ES-I3 (cell line): ENCODE data around the gene ARL3.
A peak's percentile ranks its signal among the peaks of the same experiment; 100 is the strongest.
"Not testable (repeated sequence)": the region's sequence is repeated elsewhere in the genome, so short reads cannot be mapped to it uniquely, and the experiment has no call there.

Experiments
- H3K36me3 ChIP-seq: 2 replicates; pipeline ENCODE4 v1.6.1; 2013; ENCODE audit warnings: mild to moderate bottlenecking, low read length, control low read depth, moderate library complexity; ENCODE audit not compliant: insufficient read depth
- H3K4me1 ChIP-seq: 2 replicates; pipeline ENCODE4 v1.6.1; 2013; ENCODE audit warnings: mild to moderate bottlenecking, control low read depth, low read length; ENCODE audit not compliant: insufficient read depth
- H3K9ac ChIP-seq: 2 replicates; pipeline ENCODE4 v1.6.1; 2013; ENCODE audit warnings: low read depth, mild to moderate bottlenecking, low read length, moderate library complexity
- H3K9me3 ChIP-seq: 2 replicates; pipeline ENCODE4 v1.6.1; 2013; ENCODE audit warnings: mild to moderate bottlenecking, low read length, moderate library complexity; ENCODE audit not compliant: control insufficient read depth, insufficient read depth

ARL3 gene

GRCh38 chr10:102744374-102745051, 30.3 kb upstream of the ARL3 start:
- no peaks in the 10 kb centered on the region for H3K9me3 ChIP-seq
- H3K9ac ChIP-seq, result peak overlapping the region; percentile 74
- peaks cover 6% of the 10 kb centered on the region; the same call in 1 of the 2 replicates for H3K4me1 ChIP-seq
- no peaks in the 10 kb centered on the region for H3K36me3 ChIP-seq

DNA sequence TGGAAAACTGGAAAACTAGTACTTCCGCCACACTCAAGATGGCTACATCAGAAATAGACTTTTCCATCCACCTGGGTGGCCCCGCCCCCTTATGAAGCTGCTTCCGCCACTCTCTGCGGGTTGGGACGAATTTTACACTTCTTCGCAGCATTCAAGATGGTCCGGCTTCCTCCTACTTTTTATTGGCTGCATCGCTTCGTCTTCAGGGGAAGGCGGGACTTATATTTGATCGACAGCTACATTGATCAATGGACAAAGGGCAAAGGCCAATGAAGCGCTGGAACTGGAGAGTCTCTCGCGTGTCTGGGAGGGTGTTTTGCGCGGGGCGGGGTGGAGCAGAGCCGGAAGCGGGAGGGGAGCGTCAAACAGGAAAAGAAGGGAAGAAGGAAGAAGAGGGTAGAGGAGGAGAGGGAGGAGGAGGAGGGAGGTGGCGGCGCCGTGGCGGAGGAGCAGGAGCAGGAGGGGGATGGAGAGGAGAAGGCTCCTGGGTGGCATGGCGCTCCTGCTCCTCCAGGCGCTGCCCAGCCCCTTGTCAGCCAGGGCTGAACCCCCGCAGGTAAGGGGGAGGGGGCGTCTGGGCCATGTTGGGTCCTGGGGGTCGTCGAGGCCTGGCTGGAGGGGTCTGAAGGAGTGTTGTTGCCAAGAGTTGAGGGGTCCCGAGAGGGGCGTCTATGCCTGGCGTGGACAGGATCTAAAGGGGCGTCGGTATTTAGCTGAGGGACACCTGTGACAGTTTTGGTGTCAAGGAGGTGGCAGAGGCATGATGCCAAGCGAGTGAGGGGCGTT, 29.6 kb upstream of the ARL3 start, which contains the start of gene WBP1L:
Gene WBP1L (plus strand): TSS at position 361 of the 786 bp plus-strand sequence. CDS start 106 bp downstream, at position 467.
- Histone ChIP-seq H3K4me1 (peaks cover 6% of the 10 kb centered on the region; the same call in 1 of the 2 replicates), H3K36me3 (no peaks in the 10 kb centered on the region)

DNA sequence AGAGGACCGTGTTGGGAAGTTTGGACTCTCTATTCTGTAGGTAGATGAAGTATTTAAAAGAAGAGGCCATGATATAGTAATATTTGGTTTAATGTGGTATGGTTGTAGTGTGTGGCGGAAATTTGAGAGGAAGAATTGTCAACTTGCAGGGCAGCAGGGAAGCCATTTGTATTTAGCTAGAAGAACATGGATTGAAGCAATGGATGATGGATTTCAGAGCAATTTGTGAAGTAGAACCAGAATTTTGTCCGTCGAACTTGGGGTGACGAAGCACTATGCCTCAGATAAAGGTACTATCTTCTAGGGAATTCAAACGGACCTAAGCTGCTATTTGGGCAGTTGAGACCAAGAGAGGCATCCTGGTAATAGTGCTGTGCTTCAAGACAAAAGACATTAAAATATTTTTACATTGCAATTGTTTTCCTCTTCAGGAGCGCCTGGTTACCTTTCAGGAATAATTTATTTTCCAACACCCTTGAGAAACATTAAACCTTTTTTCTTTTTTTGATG, 28.9 kb upstream of the ARL3 start:
- Histone ChIP-seq H3K36me3 (no peaks in the 10 kb centered on the region), H3K4me1 (peaks cover 6% of the 10 kb centered on the region; the same call in 1 of the 2 replicates), H3K9ac (peak overlapping the region; percentile 41; the same call in 1 of the 2 replicates), H3K9me3 (no peaks in the 10 kb centered on the region)

More for the DNA sequence above, 29.6 kb upstream of the ARL3 start, which contains the start of gene WBP1L:
- Histone ChIP-seq H3K9ac (peak within 1 kb of the TSS; percentile 74), H3K9me3 (no peaks in the 10 kb centered on the region)

DNA sequence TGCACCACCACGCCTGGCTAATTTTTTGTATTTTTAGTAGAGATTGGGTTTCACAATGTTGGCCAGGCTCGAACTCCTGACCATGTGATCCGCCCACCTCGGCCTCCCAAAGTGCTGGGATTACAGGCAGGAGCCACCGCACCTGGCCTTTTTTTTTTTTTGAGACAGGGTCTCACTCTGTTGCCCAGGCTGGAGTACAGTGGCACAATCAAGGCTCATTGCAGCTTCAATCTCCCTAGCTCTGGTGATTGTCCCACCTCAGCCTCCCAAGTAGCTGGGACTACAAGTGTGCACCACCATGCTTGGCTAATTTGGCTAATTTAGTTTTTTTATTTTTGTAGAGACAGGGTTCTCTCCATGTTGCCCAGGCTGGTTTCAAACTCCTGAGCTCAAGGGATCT, 28.1 kb upstream of the ARL3 start:
- not testable (repeated sequence) for H3K9me3 ChIP-seq, H3K9ac ChIP-seq, H3K4me1 ChIP-seq, H3K36me3 ChIP-seq

- H3K9ac ChIP-seq, result no peak overlapping the region
- no peaks in the 10 kb centered on the region for H3K9me3 ChIP-seq
- peaks cover 6% of the 10 kb centered on the region; the same call in 1 of the 2 replicates for H3K4me1 ChIP-seq
- no peaks in the 10 kb centered on the region for H3K36me3 ChIP-seq
These were observed 27.6 kb upstream of the ARL3 start for GRCh38 chr10:102741726-102742237.

DNA sequence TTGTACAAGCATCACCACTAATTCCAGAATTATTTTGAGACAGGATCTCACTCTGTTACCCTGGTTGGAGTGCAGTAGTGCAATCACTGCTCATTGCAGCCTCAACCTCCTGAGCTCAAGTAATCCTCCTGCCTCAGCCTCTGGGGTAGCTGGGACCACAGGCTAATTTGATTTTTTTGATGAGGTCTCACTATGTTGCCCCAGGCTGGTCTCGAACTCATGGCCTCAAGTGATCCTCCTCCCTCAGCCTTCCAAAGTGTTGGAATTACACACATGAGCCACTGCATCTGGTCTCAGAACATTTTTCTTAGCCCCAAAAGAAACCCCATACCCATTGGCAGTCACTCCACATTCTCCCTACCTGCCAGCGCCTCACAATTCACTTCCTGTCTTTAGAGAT, 26.0 kb upstream of the ARL3 start:
- peaks cover 9% of the 10 kb centered on the region for H3K4me1 ChIP-seq
- H3K36me3 ChIP-seq, result peaks cover 4% of the 10 kb centered on the region
- no peaks in the 10 kb centered on the region for H3K9me3 ChIP-seq
- no peak overlapping the region for H3K9ac ChIP-seq

- no peak overlapping the region for H3K9ac ChIP-seq
- no peaks in the 10 kb centered on the region for H3K9me3 ChIP-seq
- peaks cover 10% of the 10 kb centered on the region for H3K36me3 ChIP-seq
- peaks cover 9% of the 10 kb centered on the region for H3K4me1 ChIP-seq
These were observed 24.5 kb upstream of the ARL3 start for GRCh38 chr10:102738692-102739121.

DNA sequence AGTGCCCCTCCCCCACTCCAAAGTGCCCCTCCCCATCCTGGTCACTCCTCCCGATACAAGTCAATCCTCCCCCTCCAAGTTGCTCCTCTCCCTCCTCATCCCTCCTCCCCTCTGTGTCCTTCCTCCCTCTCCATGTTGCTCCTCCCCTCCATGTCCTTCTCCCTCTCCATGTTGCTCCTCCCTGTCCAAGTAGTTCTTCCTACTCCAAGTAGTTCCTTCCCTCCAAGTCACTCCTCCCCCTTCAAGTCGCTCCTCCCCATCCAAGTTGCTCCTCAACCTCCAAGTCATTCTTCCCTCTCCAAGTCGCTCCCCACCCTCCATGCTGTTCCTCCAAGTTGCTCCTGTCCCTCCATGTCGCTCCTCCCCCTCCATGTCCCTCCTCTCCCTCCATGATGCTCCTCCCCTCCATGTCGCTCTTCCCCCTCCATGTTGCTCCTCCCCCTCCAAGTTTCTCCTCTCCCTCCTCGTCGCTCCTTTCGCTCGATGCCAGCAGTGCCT, 20.9 kb upstream of the ARL3 start:
- Histone ChIP-seq H3K36me3 (peaks cover 16% of the 10 kb centered on the region), H3K9me3 (no peaks in the 10 kb centered on the region), H3K9ac (no peak overlapping the region), H3K4me1 (peaks cover 3% of the 10 kb centered on the region; the same call in 1 of the 2 replicates)

GRCh38 chr10:102732661-102733060, 18.5 kb upstream of the ARL3 start:
- Histone ChIP-seq H3K36me3 (peaks cover 20% of the 10 kb centered on the region), H3K4me1 (peaks cover 3% of the 10 kb centered on the region; the same call in 1 of the 2 replicates), H3K9ac (no peak overlapping the region), H3K9me3 (no peaks in the 10 kb centered on the region)

DNA sequence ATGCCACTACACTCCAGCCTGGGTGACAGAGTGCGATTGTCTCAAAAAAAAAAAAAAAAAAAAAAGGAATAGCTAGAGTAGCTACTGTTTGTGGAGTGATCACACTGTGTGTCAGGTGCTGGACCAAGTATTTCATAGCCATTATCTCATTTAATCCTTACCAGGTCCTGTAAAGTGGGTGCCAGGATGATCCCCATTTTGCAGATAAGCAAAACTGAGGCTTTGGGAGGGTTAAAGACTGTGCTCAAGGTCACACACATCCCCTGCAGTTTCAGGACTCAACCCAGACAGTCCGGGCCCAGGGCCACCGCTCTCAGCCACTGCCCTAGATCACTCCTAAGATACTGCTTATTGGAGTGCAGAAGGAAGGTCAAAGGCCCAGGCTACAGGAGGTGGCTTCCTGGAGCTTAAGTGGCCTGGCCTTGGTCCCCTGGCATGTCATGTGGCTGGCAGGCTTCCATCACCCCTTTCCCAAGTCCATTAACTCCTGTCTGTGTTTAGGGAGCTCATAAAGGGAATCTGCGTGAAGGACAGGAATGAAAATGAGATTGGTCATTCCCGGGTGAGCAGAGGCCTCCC, 17.1 kb upstream of the ARL3 start:
- H3K9ac ChIP-seq, result no peak overlapping the region
- H3K4me1 ChIP-seq, result peaks cover 3% of the 10 kb centered on the region; the same call in 1 of the 2 replicates
- no peaks in the 10 kb centered on the region for H3K9me3 ChIP-seq
- H3K36me3 ChIP-seq, result peaks cover 30% of the 10 kb centered on the region

GRCh38 chr10:102729029-102730026, 15.1 kb upstream of the ARL3 start:
- Histone ChIP-seq H3K4me1 (no peaks in the 10 kb centered on the region), H3K36me3 (peaks cover 22% of the 10 kb centered on the region; the same call in 1 of the 2 replicates), H3K9ac (no peak overlapping the region), H3K9me3 (no peaks in the 10 kb centered on the region)

- Histone ChIP-seq H3K9me3 (no peaks in the 10 kb centered on the region), H3K9ac (no peak overlapping the region), H3K36me3 (peaks cover 14% of the 10 kb centered on the region; the same call in 1 of the 2 replicates), H3K4me1 (no peaks in the 10 kb centered on the region)
These were observed 13.0 kb upstream of the ARL3 start for GRCh38 chr10:102727037-102727818.
